K562 (cell line): Measurements from ENCODE around the gene PHAX. TPM values are rescaled to one million over a fixed set of nuclear protein-coding genes. Genes with fewer than 3 reads are reported as not detected.

Experiments used
- CHD7 ChIP-seq: fragments of 200-600 bp; sonication (generic); IDR thresholded peaks from one replicate; pipeline ENCODE4 v1.6.1; 2012; ENCODE audit warnings: mild to moderate bottlenecking, low read depth, low read length, inconsistent platforms
- CREB3L1 ChIP-seq: fragments of 450-650 bp; IDR thresholded peaks from 2 replicates; pipeline ENCODE4 v1.6.1; 2014; ENCODE audit warnings: low read depth, mild to moderate bottlenecking, moderate library complexity, borderline replicate concordance
- GABPA ChIP-seq: fragments of 200-800 bp; sonication (Bioruptor generic); conservative IDR thresholded peaks from 2 replicates; pipeline ENCODE4 v1.6.1; 2016; ENCODE audit warnings: low read depth, missing genetic modification characterization, missing compliant biosample characterization
- GMEB1 ChIP-seq: fragments of 250-450 bp; sonication (Bioruptor Pico); IDR thresholded peaks from 2 replicates; pipeline ENCODE4 v1.4.0; 2020; ENCODE audit warnings: mild to moderate bottlenecking
- MIER1 ChIP-seq: fragments of 450-650 bp; IDR thresholded peaks from 2 replicates; pipeline ENCODE4 v1.6.1; 2016; ENCODE audit warnings: antibody characterized with exemption, mild to moderate bottlenecking, low read depth
- NCOA1 ChIP-seq: fragments of 450-650 bp; IDR thresholded peaks from 2 replicates; pipeline ENCODE4 v1.6.1; 2016; ENCODE audit warnings: low read depth
- RAD21 ChIP-seq, 2 experiments: fragments of 250-450 bp in 1 of 2; fragments of 450-650 bp in 1 of 2; sonication (Bioruptor Pico) in 1 of 2; formaldehyde crosslinking in 1 of 2; IDR thresholded peaks in 1 of 2; conservative IDR thresholded peaks in 1 of 2; 2 replicates each; pipeline versions ENCODE4 v1.4.0 to v1.8.0; 2020 to 2022; ENCODE audit warnings: mild to moderate bottlenecking in 2 of 2, moderate library complexity in 1 of 2
- TFAP4 ChIP-seq: sonication (generic); formaldehyde crosslinking; IDR thresholded peaks from 2 replicates; pipeline ENCODE4 v1.8.0; 2022; ENCODE audit warnings: missing genetic modification reagents, mild to moderate bottlenecking, moderate library complexity, borderline replicate concordance
- ZC3H8 ChIP-seq: fragments of 450-650 bp; IDR thresholded peaks from 2 replicates; pipeline ENCODE4 v1.6.1; 2017
- polyA plus RNA-seq, 8 experiments: library from polyadenylated mRNA; depleted of rRNA in 4 of 8; stranded (reverse) in 5 of 8; unstranded in 3 of 8; fragments of >200 nt; fragmentation: Nextera tagmentation in 2 of 8; fragmentation: Illumina TruSeq in 1 of 8; extraction: Ambion mirVana in 2 of 8; extraction: Trizol in 1 of 8; gene quantifications; 2 replicates each; pipeline versions ENCODE4 v1.2.1 to v1.2.3, GENCODE V29; 2011 to 2014; ENCODE audit warnings: inconsistent platforms in 1 of 8, missing spikeins in 1 of 8
- total RNA-seq, 7 experiments: library from RNA; depleted of rRNA in 6 of 7; stranded (reverse); fragments of >200 nt in 6 of 7; fragmentation: Illumina TruSeq in 2 of 7; extraction: Trizol in 2 of 7; gene quantifications; 2 replicates each; pipeline versions ENCODE4 v1.2.1 to v1.2.3, GENCODE V29; 2011 to 2021; ENCODE audit warnings: low replicate concordance in 1 of 7

The PHAX gene
- total and polyA plus RNA-seq, 9 of the 15 experiments (the other 6 are each of a cell fraction or from before 2014, with no cell fraction given) = 20.2 to 59.8 (median 43.5) TPM

GRCh38 chr5:126600631-126601511, at the start of gene PHAX (continued):
- TF ChIP-seq CHD7 (no peak), CREB3L1 (peak; percentile 30; the same call in 1 of the 2 replicates), RAD21 (CRISPR knock-in tag; conservative IDR thresholded peaks at IDR 0.05 in 1 of 2, IDR thresholded peaks at IDR 0.05 in 1 of 2) (peak; percentile 37 to 46; a peak in 3 of 4 replicates), GMEB1 (CRISPR knock-in tag) (peak; percentile 74), TFAP4 (CRISPR knock-in tag) (peak; percentile 75), NCOA1 (no peak; the same call in 1 of the 2 replicates), MIER1 (no peak), ZC3H8 (no peak), GABPA (tag) (peak; percentile 98)
